ENCODE results near the gene LYRM4.
A peak's percentile ranks its signal among the peaks of the same experiment; 100 is the strongest.
"Not testable (repeated sequence)": the region's sequence is repeated elsewhere in the genome, so short reads cannot be mapped to it uniquely, and the experiment has no call there.

The LYRM4 gene

GRCh38 chr6:5123296-5124143 lies 137.2 kb downstream of the LYRM4 start:
- Histone ChIP-seq H3K36me3 (peaks cover 27% of the 10 kb centered on the region), H3K27ac (peak overlapping the region; percentile 72), H3K27me3 (no peaks in the 10 kb centered on the region), H3K4me3 (no peak overlapping the region), H3K4me1 (peaks cover 66% of the 10 kb centered on the region), H3K9ac (no peak overlapping the region), H3K9me3 (peaks cover 12% of the 10 kb centered on the region), H3K4me2 (peak overlapping the region; percentile 72), H4K20me1 (peaks cover 7% of the 10 kb centered on the region; the same call in 1 of the 2 replicates)
- TF ChIP-seq Cebpa-rat (IDR thresholded peaks at IDR 0.05) = no peak

- Histone ChIP-seq H3K4me3 (no peak overlapping the region), H4K20me1 (peaks cover 10% of the 10 kb centered on the region; the same call in 1 of the 2 replicates), H3K27me3 (no peaks in the 10 kb centered on the region), H3K9me3 (peaks cover 12% of the 10 kb centered on the region), H3K9ac (no peak overlapping the region), H3K4me1 (peaks cover 57% of the 10 kb centered on the region), H3K27ac (peak overlapping the region; percentile 72; the same call in 1 of the 2 replicates), H3K4me2 (peak overlapping the region; percentile 72), H3K36me3 (peaks cover 27% of the 10 kb centered on the region)
- TF ChIP-seq Cebpa-rat (IDR thresholded peaks at IDR 0.05) = no peak
Measured at GRCh38 chr6:5122504-5123112, 138.1 kb downstream of the LYRM4 start.

GRCh38 chr6:5121956-5122355 lies 138.8 kb downstream of the LYRM4 start:
- H4K20me1 ChIP-seq = peaks cover 13% of the 10 kb centered on the region; the same call in 1 of the 2 replicates
- H3K36me3 ChIP-seq = peaks cover 27% of the 10 kb centered on the region
- H3K4me1 ChIP-seq = peaks cover 50% of the 10 kb centered on the region
- no peak overlapping the region for H3K9ac ChIP-seq
- no peak overlapping the region for H3K4me2 ChIP-seq
- no peaks in the 10 kb centered on the region for H3K27me3 ChIP-seq
- TF ChIP-seq Cebpa-rat (IDR thresholded peaks at IDR 0.05) = no peak
- H3K4me3 ChIP-seq = no peak overlapping the region
- H3K27ac ChIP-seq = no peak overlapping the region
- peaks cover 12% of the 10 kb centered on the region for H3K9me3 ChIP-seq

GRCh38 chr6:5121479-5121878 lies 139.3 kb downstream of the LYRM4 start:
- Histone ChIP-seq H3K27me3 (no peaks in the 10 kb centered on the region), H4K20me1 (peaks cover 17% of the 10 kb centered on the region; the same call in 1 of the 2 replicates), H3K9ac (no peak overlapping the region), H3K4me2 (no peak overlapping the region), H3K4me1 (peaks cover 46% of the 10 kb centered on the region), H3K36me3 (peaks cover 27% of the 10 kb centered on the region), H3K27ac (no peak overlapping the region), H3K4me3 (no peak overlapping the region), H3K9me3 (peaks cover 12% of the 10 kb centered on the region)
- no peak for TF ChIP-seq Cebpa-rat (IDR thresholded peaks at IDR 0.05)

- H4K20me1 ChIP-seq = peaks cover 27% of the 10 kb centered on the region; the same call in 1 of the 2 replicates
- H3K9ac ChIP-seq, H3K27ac ChIP-seq, H3K4me3 ChIP-seq, H3K27me3 ChIP-seq, H3K4me2 ChIP-seq: not testable (repeated sequence)
- H3K9me3 ChIP-seq = peaks cover 12% of the 10 kb centered on the region
- peaks cover 36% of the 10 kb centered on the region for H3K4me1 ChIP-seq
- peaks cover 27% of the 10 kb centered on the region for H3K36me3 ChIP-seq
Measured at GRCh38 chr6:5120543-5120942, 140.2 kb downstream of the LYRM4 start.

GRCh38 chr6:5120011-5120410 lies 140.7 kb downstream of the LYRM4 start:
- no peaks in the 10 kb centered on the region for H3K27me3 ChIP-seq
- H3K9ac ChIP-seq = no peak overlapping the region
- TF ChIP-seq Cebpa-rat (IDR thresholded peaks at IDR 0.05) = no peak
- H3K4me1 ChIP-seq = peaks cover 31% of the 10 kb centered on the region
- peaks cover 27% of the 10 kb centered on the region for H3K36me3 ChIP-seq
- peaks cover 12% of the 10 kb centered on the region for H3K9me3 ChIP-seq
- no peak overlapping the region for H3K4me2 ChIP-seq
- no peak overlapping the region for H3K4me3 ChIP-seq
- peaks cover 31% of the 10 kb centered on the region; the same call in 1 of the 2 replicates for H4K20me1 ChIP-seq
- H3K27ac ChIP-seq = no peak overlapping the region

- H3K4me3 ChIP-seq = no peak overlapping the region
Measured at GRCh38 chr6:5119090-5119951, 141.4 kb downstream of the LYRM4 start.

GRCh38 chr6:5116243-5116991 lies 144.3 kb downstream of the LYRM4 start:
- H3K4me3 ChIP-seq = no peak overlapping the region
- peaks cover 38% of the 10 kb centered on the region for H3K36me3 ChIP-seq
- H3K9ac ChIP-seq = no peak overlapping the region
- peaks cover 40% of the 10 kb centered on the region for H4K20me1 ChIP-seq
- peaks cover 9% of the 10 kb centered on the region for H3K9me3 ChIP-seq
- no peaks in the 10 kb centered on the region for H3K27me3 ChIP-seq
- no peak overlapping the region for H3K4me2 ChIP-seq
- no peak for TF ChIP-seq Cebpa-rat (IDR thresholded peaks at IDR 0.05)
- H3K4me1 ChIP-seq = peaks cover 21% of the 10 kb centered on the region
- no peak overlapping the region for H3K27ac ChIP-seq

More at GRCh38 chr6:5119090-5119951, 141.4 kb downstream of the LYRM4 start:
- H3K27me3 ChIP-seq = no peaks in the 10 kb centered on the region
- H3K27ac ChIP-seq = no peak overlapping the region
- H3K4me2 ChIP-seq = no peak overlapping the region
- TF ChIP-seq Cebpa-rat (IDR thresholded peaks at IDR 0.05) = no peak
- no peak overlapping the region for H3K9ac ChIP-seq
- H3K4me1 ChIP-seq = peaks cover 24% of the 10 kb centered on the region
- H4K20me1 ChIP-seq = peaks cover 31% of the 10 kb centered on the region; the same call in 1 of the 2 replicates
- peaks cover 12% of the 10 kb centered on the region for H3K9me3 ChIP-seq
- peaks cover 28% of the 10 kb centered on the region for H3K36me3 ChIP-seq

GRCh38 chr6:5115168-5115567 lies 145.6 kb downstream of the LYRM4 start:
- Histone ChIP-seq H3K4me2 (no peak overlapping the region), H3K36me3 (peaks cover 43% of the 10 kb centered on the region), H3K9ac (no peak overlapping the region), H3K4me1 (peaks cover 21% of the 10 kb centered on the region), H3K4me3 (no peak overlapping the region), H4K20me1 (peaks cover 41% of the 10 kb centered on the region), H3K9me3 (no peaks in the 10 kb centered on the region), H3K27me3 (no peaks in the 10 kb centered on the region), H3K27ac (no peak overlapping the region)
- no peak for TF ChIP-seq Cebpa-rat (IDR thresholded peaks at IDR 0.05)

Measured in BLaER1 (cell line).